ENCODE measurements around the gene SLC15A4.

- TF ChIP-seq CTCF (IDR thresholded peaks at IDR 0.05; ENCODE audit: low read length) (no peak), EZH2 (optimal IDR thresholded peaks at IDR 0.05; ENCODE audit: low read depth, low read length) (no peak), EZH2phosphoT487 (IDR thresholded peaks at IDR 0.05; ENCODE audit: low read length) (no peak)
These were observed 6.7 kb upstream of the SLC15A4 start for GRCh38 chr12:128830505-128830893.
